Activated CD4-positive, alpha-beta T cell treated with anti-CD3 and anti-CD28 coated beads, Interleukin-2, Interleukin-4, amounts not matched to agents 100 ng/mL and 50 ng/mL, durations not matched to agents 16 hours and 8 hours (primary cell): ENCODE measurements around the gene NFATC3.

Source experiments
- DNase-seq: peaks from one replicate; pipeline ENCODE4 v3.0.0-alpha.2; 2020; ENCODE audit warnings: low spot score

Gene NFATC3

GRCh38 chr16:68274441-68274840 is 189.3 kb downstream of the NFATC3 start:
- DNase-seq = no peak

- peak; percentile 67 for DNase-seq
These were observed 190.5 kb downstream of the NFATC3 start for GRCh38 chr16:68275611-68276191.

DNA sequence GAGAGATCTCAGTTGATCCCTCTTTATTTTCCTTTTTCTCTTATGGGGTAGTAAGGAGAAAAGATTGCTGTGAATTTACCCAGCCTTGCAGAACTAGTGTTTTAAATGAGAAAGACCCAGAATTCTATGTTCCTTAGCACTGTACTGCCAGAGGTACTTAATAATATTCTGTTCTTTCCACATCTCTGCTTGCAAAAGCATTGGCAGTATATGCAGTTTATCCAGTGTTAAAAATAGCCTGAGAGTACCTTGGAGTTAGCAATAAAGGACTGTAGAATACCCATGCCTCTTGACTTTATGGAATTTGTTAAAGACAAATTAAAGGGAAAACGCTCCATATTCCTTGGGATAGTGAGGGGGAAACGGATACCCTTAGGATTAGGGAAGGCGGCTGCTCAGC is 191.1 kb downstream of the NFATC3 start:
- DNase-seq = no peak
